Esophagus muscularis mucosa (tissue), 4 donors: ENCODE results near the gene DISC1.

Source experiments
- EP300 ChIP-seq: sonication (generic); formaldehyde crosslinking; IDR thresholded peaks from one replicate; pipeline ENCODE4 v1.6.1; 2017; ENCODE audit warnings: antibody characterized with exemption
- POLR2A ChIP-seq: fragments of 450-650 bp; IDR thresholded peaks from one replicate; pipeline ENCODE4 v1.6.1; 2017; ENCODE audit warnings: antibody characterized with exemption, moderate library complexity, mild to moderate bottlenecking, low read depth
- TF ChIP-seq, protein P1 (sequence below), 3 experiments: fragments of 200-600 bp in 2 of 3; fragments of 450-650 bp in 1 of 3; sonication (generic) in 2 of 3; IDR thresholded peaks; one replicate each; pipeline ENCODE4 v1.5.1; 2017 to 2019; ENCODE audit warnings: antibody characterized with exemption in 3 of 3, mild to moderate bottlenecking in 2 of 3, moderate library complexity in 1 of 3

- TF ChIP-seq, protein P1, sequence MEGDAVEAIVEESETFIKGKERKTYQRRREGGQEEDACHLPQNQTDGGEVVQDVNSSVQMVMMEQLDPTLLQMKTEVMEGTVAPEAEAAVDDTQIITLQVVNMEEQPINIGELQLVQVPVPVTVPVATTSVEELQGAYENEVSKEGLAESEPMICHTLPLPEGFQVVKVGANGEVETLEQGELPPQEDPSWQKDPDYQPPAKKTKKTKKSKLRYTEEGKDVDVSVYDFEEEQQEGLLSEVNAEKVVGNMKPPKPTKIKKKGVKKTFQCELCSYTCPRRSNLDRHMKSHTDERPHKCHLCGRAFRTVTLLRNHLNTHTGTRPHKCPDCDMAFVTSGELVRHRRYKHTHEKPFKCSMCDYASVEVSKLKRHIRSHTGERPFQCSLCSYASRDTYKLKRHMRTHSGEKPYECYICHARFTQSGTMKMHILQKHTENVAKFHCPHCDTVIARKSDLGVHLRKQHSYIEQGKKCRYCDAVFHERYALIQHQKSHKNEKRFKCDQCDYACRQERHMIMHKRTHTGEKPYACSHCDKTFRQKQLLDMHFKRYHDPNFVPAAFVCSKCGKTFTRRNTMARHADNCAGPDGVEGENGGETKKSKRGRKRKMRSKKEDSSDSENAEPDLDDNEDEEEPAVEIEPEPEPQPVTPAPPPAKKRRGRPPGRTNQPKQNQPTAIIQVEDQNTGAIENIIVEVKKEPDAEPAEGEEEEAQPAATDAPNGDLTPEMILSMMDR (IDR thresholded peaks at IDR 0.05), result no peak
- TF ChIP-seq EP300 (no peak), POLR2A (no peak)
Measured at GRCh38 chr1:231584921-231585320, 41.7 kb upstream of the DISC1 start.
